Sigmoid colon (tissue), 4 donors: ENCODE measurements around the gene IGFLR1.

ENCODE experiments used
- CTCF ChIP-seq, 4 experiments: fragments of 450-650 bp in 3 of 4; fragments of 200-600 bp in 1 of 4; IDR thresholded peaks; one replicate each; pipeline ENCODE4 v1.5.1; 2016 to 2019; ENCODE audit warnings: antibody characterized with exemption in 4 of 4, mild to moderate bottlenecking in 3 of 4, moderate library complexity in 2 of 4
- POLR2A ChIP-seq, 2 donors: fragments of 450-650 bp; IDR thresholded peaks; one replicate each; pipeline ENCODE4 v1.6.1; 2016; ENCODE audit warnings: antibody characterized with exemption in 2 of 2, mild to moderate bottlenecking in 2 of 2, moderate library complexity in 2 of 2
- POLR2AphosphoS5 ChIP-seq, 4 donors: sonication (generic); formaldehyde crosslinking; IDR thresholded peaks; one replicate each; pipeline ENCODE4 v1.6.1; 2017; ENCODE audit warnings: antibody characterized with exemption in 4 of 4

- TF ChIP-seq CTCF (IDR thresholded peaks at IDR 0.05): no peak
- TF ChIP-seq POLR2A (IDR thresholded peaks at IDR 0.05): no peak
- TF ChIP-seq POLR2AphosphoS5 (IDR thresholded peaks at IDR 0.05): peak in 2 of 4 donors; percentile 33 to 43
These were observed 33.2 kb upstream of the IGFLR1 start, which contains the start of gene ARHGAP33 for GRCh38 chr19:35775298-35776101.
